GM18499 (cell line): ENCODE results near the gene ACVR1.
A peak's percentile ranks its signal among the peaks of the same experiment; 100 is the strongest.

Experiments used
- ATAC-seq: cut with Tn5 transposase; IDR thresholded peaks from one replicate; pipeline ENCODE4 v1.9.1; 2021; ENCODE audit warnings: moderate number of reproducible peaks; ENCODE audit not compliant: insufficient read depth, unreplicated experiment

Gene ACVR1

GRCh38 chr2:157876066-157876785, at the start of gene ACVR1:
Gene ACVR1 (minus strand): TSS chr2:157876330. CDS start chr2:157799493, 76,837 bp downstream.
- ATAC-seq, result peak; percentile 80

- no peak for ATAC-seq
These were observed 48.9 kb upstream of the ACVR1 start for GRCh38 chr2:157925071-157925470.

GRCh38 chr2:157923598-157924217, 47.6 kb upstream of the ACVR1 start:
- no peak for ATAC-seq

- no peak for ATAC-seq
These were observed 46.7 kb upstream of the ACVR1 start for GRCh38 chr2:157922815-157923214.

GRCh38 chr2:157922336-157922735, 46.2 kb upstream of the ACVR1 start:
- ATAC-seq, result no peak

GRCh38 chr2:157920736-157921135, 44.6 kb upstream of the ACVR1 start:
- ATAC-seq, result no peak

GRCh38 chr2:157919181-157919580, 43.1 kb upstream of the ACVR1 start:
- no peak for ATAC-seq

GRCh38 chr2:157918319-157918718, 42.2 kb upstream of the ACVR1 start:
- ATAC-seq, result no peak

GRCh38 chr2:157911750-157912149, 35.6 kb upstream of the ACVR1 start:
- ATAC-seq, result no peak

GRCh38 chr2:157911246-157911645, 35.1 kb upstream of the ACVR1 start:
- ATAC-seq, result no peak

- ATAC-seq, result no peak
These were observed 29.0 kb upstream of the ACVR1 start for GRCh38 chr2:157905092-157905491.

GRCh38 chr2:157903626-157904025, 27.5 kb upstream of the ACVR1 start:
- no peak for ATAC-seq

- ATAC-seq, result no peak
These were observed 27.0 kb upstream of the ACVR1 start for GRCh38 chr2:157903151-157903550.

GRCh38 chr2:157902692-157903091, 26.6 kb upstream of the ACVR1 start:
- no peak for ATAC-seq

- ATAC-seq, result no peak
These were observed 25.2 kb upstream of the ACVR1 start for GRCh38 chr2:157901325-157901724.

- ATAC-seq, result no peak
These were observed 24.6 kb upstream of the ACVR1 start for GRCh38 chr2:157900684-157901083.

GRCh38 chr2:157900203-157900602, 24.1 kb upstream of the ACVR1 start:
- no peak for ATAC-seq

- peak; percentile 58 for ATAC-seq
These were observed 23.2 kb upstream of the ACVR1 start for GRCh38 chr2:157899125-157899839.

GRCh38 chr2:157898591-157898996, 22.5 kb upstream of the ACVR1 start:
- ATAC-seq, result no peak

GRCh38 chr2:157897106-157897971, 21.2 kb upstream of the ACVR1 start:
- peak; percentile 46 for ATAC-seq
